Measurements from ENCODE around the gene PRELP.

Gene PRELP

GRCh38 chr1:203456577-203456976 is 19.0 kb upstream of the PRELP start:
- no peak for TF ChIP-seq ISL1 (CRISPR knock-in tag; IDR thresholded peaks at IDR 0.05)
- no peak for TF ChIP-seq RARB (CRISPR knock-in tag; IDR thresholded peaks at IDR 0.05)
- TF ChIP-seq ZFP3 (CRISPR knock-in tag; IDR thresholded peaks at IDR 0.05) = no peak
- TF ChIP-seq, protein P1, sequence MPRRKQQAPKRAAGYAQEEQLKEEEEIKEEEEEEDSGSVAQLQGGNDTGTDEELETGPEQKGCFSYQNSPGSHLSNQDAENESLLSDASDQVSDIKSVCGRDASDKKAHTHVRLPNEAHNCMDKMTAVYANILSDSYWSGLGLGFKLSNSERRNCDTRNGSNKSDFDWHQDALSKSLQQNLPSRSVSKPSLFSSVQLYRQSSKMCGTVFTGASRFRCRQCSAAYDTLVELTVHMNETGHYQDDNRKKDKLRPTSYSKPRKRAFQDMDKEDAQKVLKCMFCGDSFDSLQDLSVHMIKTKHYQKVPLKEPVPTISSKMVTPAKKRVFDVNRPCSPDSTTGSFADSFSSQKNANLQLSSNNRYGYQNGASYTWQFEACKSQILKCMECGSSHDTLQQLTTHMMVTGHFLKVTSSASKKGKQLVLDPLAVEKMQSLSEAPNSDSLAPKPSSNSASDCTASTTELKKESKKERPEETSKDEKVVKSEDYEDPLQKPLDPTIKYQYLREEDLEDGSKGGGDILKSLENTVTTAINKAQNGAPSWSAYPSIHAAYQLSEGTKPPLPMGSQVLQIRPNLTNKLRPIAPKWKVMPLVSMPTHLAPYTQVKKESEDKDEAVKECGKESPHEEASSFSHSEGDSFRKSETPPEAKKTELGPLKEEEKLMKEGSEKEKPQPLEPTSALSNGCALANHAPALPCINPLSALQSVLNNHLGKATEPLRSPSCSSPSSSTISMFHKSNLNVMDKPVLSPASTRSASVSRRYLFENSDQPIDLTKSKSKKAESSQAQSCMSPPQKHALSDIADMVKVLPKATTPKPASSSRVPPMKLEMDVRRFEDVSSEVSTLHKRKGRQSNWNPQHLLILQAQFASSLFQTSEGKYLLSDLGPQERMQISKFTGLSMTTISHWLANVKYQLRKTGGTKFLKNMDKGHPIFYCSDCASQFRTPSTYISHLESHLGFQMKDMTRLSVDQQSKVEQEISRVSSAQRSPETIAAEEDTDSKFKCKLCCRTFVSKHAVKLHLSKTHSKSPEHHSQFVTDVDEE (CRISPR knock-in tag; IDR thresholded peaks at IDR 0.05) = no peak
- TF ChIP-seq SNAI2 (CRISPR knock-in tag; IDR thresholded peaks at IDR 0.05) = no peak
- no peak for TF ChIP-seq ESRRG (CRISPR knock-in tag; IDR thresholded peaks at IDR 0.05)
- TF ChIP-seq ZNF70 (CRISPR knock-in tag; IDR thresholded peaks at IDR 0.05) = no peak
- TF ChIP-seq CREB5 (CRISPR knock-in tag; IDR thresholded peaks at IDR 0.05; ENCODE audit: low read depth) = no peak
- no peak for TF ChIP-seq BACH2 (CRISPR knock-in tag; IDR thresholded peaks at IDR 0.05; ENCODE audit: borderline replicate concordance)
- TF ChIP-seq OSR1 (CRISPR knock-in tag; IDR thresholded peaks at IDR 0.05) = no peak
- TF ChIP-seq TOX (CRISPR knock-in tag; IDR thresholded peaks at IDR 0.05; ENCODE audit: borderline replicate concordance) = no peak
- TF ChIP-seq ZFP30 (CRISPR knock-in tag; IDR thresholded peaks at IDR 0.05) = no peak
- TF ChIP-seq POU6F1 (CRISPR knock-in tag; IDR thresholded peaks at IDR 0.05; ENCODE audit: borderline replicate concordance, low read depth) = no peak
- TF ChIP-seq ARNTL (CRISPR knock-in tag; IDR thresholded peaks at IDR 0.05; ENCODE audit: borderline replicate concordance, low read depth) = no peak
- no peak for ATAC-seq

DNA sequence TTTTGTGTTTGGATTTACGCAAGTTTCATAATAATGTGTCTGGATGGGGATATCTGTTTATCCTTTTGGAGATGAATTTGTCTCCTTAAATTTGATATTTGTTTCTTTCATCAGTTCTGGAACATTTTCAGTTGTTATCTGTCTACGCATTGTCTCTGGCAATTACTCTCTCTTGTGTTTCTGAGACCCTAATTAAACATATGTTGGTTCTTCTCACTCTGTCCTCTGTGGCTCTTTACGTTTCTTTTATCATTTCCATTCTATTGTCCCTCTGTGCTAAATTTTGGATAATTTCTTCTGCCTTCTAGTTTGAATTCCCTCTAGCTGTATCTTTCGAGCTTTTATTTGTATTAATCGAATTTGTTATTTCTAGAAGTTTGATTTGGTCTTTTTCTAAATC is 17.5 kb upstream of the PRELP start:
- TF ChIP-seq ESRRG (CRISPR knock-in tag; IDR thresholded peaks at IDR 0.05) (no peak), ZNF70 (CRISPR knock-in tag; IDR thresholded peaks at IDR 0.05) (no peak), ZC3H10 (CRISPR knock-in tag; IDR thresholded peaks at IDR 0.05) (no peak), OSR1 (CRISPR knock-in tag; IDR thresholded peaks at IDR 0.05) (no peak), ZNF565 (CRISPR knock-in tag; conservative IDR thresholded peaks at IDR 0.05; ENCODE audit: low read depth) (no peak), ZFP30 (CRISPR knock-in tag; IDR thresholded peaks at IDR 0.05) (no peak), CREB5 (CRISPR knock-in tag; IDR thresholded peaks at IDR 0.05; ENCODE audit: low read depth) (no peak), TCF4 (CRISPR knock-in tag; IDR thresholded peaks at IDR 0.05; ENCODE audit: borderline replicate concordance) (no peak), POU6F1 (CRISPR knock-in tag; IDR thresholded peaks at IDR 0.05; ENCODE audit: borderline replicate concordance, low read depth) (no peak), SNAI2 (CRISPR knock-in tag; IDR thresholded peaks at IDR 0.05) (no peak), PPARA (CRISPR knock-in tag; IDR thresholded peaks at IDR 0.05; ENCODE audit: borderline replicate concordance) (no peak), GLIS3 (CRISPR knock-in tag; IDR thresholded peaks at IDR 0.05) (no peak)
- TF ChIP-seq, protein P2, sequence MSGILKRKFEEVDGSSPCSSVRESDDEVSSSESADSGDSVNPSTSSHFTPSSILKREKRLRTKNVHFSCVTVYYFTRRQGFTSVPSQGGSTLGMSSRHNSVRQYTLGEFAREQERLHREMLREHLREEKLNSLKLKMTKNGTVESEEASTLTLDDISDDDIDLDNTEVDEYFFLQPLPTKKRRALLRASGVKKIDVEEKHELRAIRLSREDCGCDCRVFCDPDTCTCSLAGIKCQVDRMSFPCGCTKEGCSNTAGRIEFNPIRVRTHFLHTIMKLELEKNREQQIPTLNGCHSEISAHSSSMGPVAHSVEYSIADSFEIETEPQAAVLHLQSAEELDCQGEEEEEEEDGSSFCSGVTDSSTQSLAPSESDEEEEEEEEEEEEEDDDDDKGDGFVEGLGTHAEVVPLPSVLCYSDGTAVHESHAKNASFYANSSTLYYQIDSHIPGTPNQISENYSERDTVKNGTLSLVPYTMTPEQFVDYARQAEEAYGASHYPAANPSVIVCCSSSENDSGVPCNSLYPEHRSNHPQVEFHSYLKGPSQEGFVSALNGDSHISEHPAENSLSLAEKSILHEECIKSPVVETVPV (CRISPR knock-in tag; IDR thresholded peaks at IDR 0.05) = no peak
- TF ChIP-seq, protein P1 (CRISPR knock-in tag; IDR thresholded peaks at IDR 0.05) = no peak
- no peak for ATAC-seq

All from SK-N-SH treated with all-trans-retinoic acid at 6 μM for 48 hours (cell line).